Lung (tissue), 12 donors: ENCODE measurements around the gene CH25H. TPM values are rescaled to one million over a fixed set of nuclear protein-coding genes. Genes with fewer than 3 reads are reported as not detected.
A peak's percentile ranks its signal among the peaks of the same experiment; 100 is the strongest.

ENCODE experiments used
- ATAC-seq: fragments of 200-7000 bp; cut with Tn5 transposase; one replicate; pipeline ENCODE4 v1.9.1; 2020; ENCODE audit warnings: moderate number of reproducible peaks; ENCODE audit not compliant: insufficient read depth, low FRiP score
- DNase-seq, 3 donors: peaks; one replicate each; pipeline ENCODE4 v3.0.0-alpha.2; 2013 to 2017
- H3K27ac ChIP-seq, 2 donors: one replicate each; pipeline ENCODE4 v1.5.1; 2013; ENCODE audit warnings: mild to moderate bottlenecking in 2 of 2, moderate library complexity in 2 of 2, control low read depth in 1 of 2, inconsistent platforms in 1 of 2, low read depth in 1 of 2, low read length in 1 of 2
- H3K27me3 ChIP-seq, 3 donors: one replicate each; pipeline ENCODE4 v1.5.1; 2013; ENCODE audit warnings: low read length in 2 of 3; ENCODE audit not compliant: control insufficient read depth in 3 of 3, insufficient read depth in 3 of 3
- H3K36me3 ChIP-seq, 4 donors: one replicate each; pipeline ENCODE4 v1.5.1; 2013; ENCODE audit warnings: low read length in 4 of 4, mild to moderate bottlenecking in 1 of 4, moderate library complexity in 1 of 4; ENCODE audit not compliant: control insufficient read depth in 4 of 4, insufficient read depth in 4 of 4
- H3K4me1 ChIP-seq, 5 donors: one replicate each; pipeline ENCODE4 v1.5.1; 2013; ENCODE audit warnings: low read length in 5 of 5, mild to moderate bottlenecking in 2 of 5, moderate library complexity in 1 of 5; ENCODE audit not compliant: control insufficient read depth in 5 of 5, insufficient read depth in 5 of 5
- H3K4me3 ChIP-seq: one replicate; pipeline ENCODE4 v1.5.1; 2013; ENCODE audit warnings: mild to moderate bottlenecking, control low read depth, moderate library complexity
- H3K9ac ChIP-seq, 2 donors: one replicate each; pipeline ENCODE4 v1.5.1; 2013; ENCODE audit warnings: low read length in 2 of 2, control low read depth in 1 of 2; ENCODE audit not compliant: insufficient read depth in 1 of 2
- H3K9me3 ChIP-seq, 4 donors: one replicate each; pipeline ENCODE4 v1.5.1; 2013; ENCODE audit warnings: low read length in 3 of 4, mild to moderate bottlenecking in 1 of 4, moderate library complexity in 1 of 4; ENCODE audit not compliant: control insufficient read depth in 4 of 4, insufficient read depth in 3 of 4
- CTCF ChIP-seq: IDR thresholded peaks from 2 replicates; pipeline ENCODE4 v1.5.1; 2012; ENCODE audit warnings: mild to moderate bottlenecking; ENCODE audit errors: control extremely low read depth, extremely low read depth
- WGBS, 2 donors: extraction: QIAGEN DNeasy Blood & Tissue Kit; methylation state at CpG; one replicate each; pipeline ENCODE4 v1.1.7; 2013; 5-methylcytosine and 5-hydroxymethylcytosine counted together
- polyA plus RNA-seq, 2 donors: library from polyadenylated mRNA; stranded (reverse); fragments of 200-250 nt; gene quantifications; one replicate each; pipeline ENCODE4 v1.2.1, GENCODE V29; 2013
- total RNA-seq, 2 donors: library from RNA; depleted of rRNA in 1 of 2; stranded (reverse); fragments of >200 nt in 1 of 2; gene quantifications; one replicate each; pipeline ENCODE4 v1.2.1, GENCODE V29; 2014 to 2021
- donor health status: control.
- donor health status: control.
- donor health status: Bipolar disorder and iron deficiency.
- donor health status: healthy.
- donor health status: DM: yes; HTN: yes; CAD: no.

The CH25H gene
- total and polyA plus RNA-seq, 4 donors = 1.2 to 25.2 (median 3.7) TPM

GRCh38 chr10:89204621-89205185 lies 2.4 kb downstream of the CH25H start:
- DNase-seq (no peak), ATAC-seq (no peak)
- Histone ChIP-seq H3K9me3 (no peaks in the 10 kb centered on the region), H3K9ac (no peak overlapping the region), H3K27ac (no peak overlapping the region), H3K36me3 (no peaks in the 10 kb centered on the region), H3K27me3 (peaks cover 0 to 65% (median 63%) of the 10 kb centered on the region in 3 donors), H3K4me3 (no peak overlapping the region), H3K4me1 (peaks cover 0 to 23% (median 13%) of the 10 kb centered on the region in 5 donors)
- no peak for TF ChIP-seq CTCF
- WGBS, 2 donors = 56 to 72% methylated on average over 6 of the region's 6 CpGs

GRCh38 chr10:89203237-89203636 lies 3.9 kb downstream of the CH25H start:
- TF ChIP-seq CTCF = no peak
- ATAC-seq (no peak), DNase-seq (no peak)
- Histone ChIP-seq H3K4me1 (peaks cover 0 to 20% (median 11%) of the 10 kb centered on the region in 5 donors), H3K27me3 (peaks cover 0 to 50% (median 48%) of the 10 kb centered on the region in 3 donors), H3K4me3 (no peak overlapping the region), H3K9me3 (peaks cover 0 to 3% (median 0%) of the 10 kb centered on the region in 4 donors), H3K36me3 (no peaks in the 10 kb centered on the region), H3K9ac (no peak overlapping the region), H3K27ac (no peak overlapping the region)
- 95 to 96% methylated on average over 1 of the region's 1 CpG for WGBS, 2 donors

- Histone ChIP-seq H3K36me3 (no peaks in the 10 kb centered on the region), H3K4me3 (no peak overlapping the region), H3K27ac (no peak overlapping the region), H3K9ac (no peak overlapping the region), H3K27me3 (peaks cover 0 to 41% (median 38%) of the 10 kb centered on the region in 3 donors), H3K9me3 (peaks cover 0 to 3% (median 0%) of the 10 kb centered on the region in 4 donors), H3K4me1 (peaks cover 0 to 8% (median 4%) of the 10 kb centered on the region in 5 donors)
- no peak for TF ChIP-seq CTCF
- DNase-seq = no peak
- WGBS, 2 donors = 50 to 57% methylated on average over 2 of the region's 2 CpGs
- peak; percentile 55 for ATAC-seq
These were observed 5.1 kb downstream of the CH25H start for GRCh38 chr10:89202033-89202425.
